Mucosa of rectum (tissue), 2 donors: ENCODE measurements around the gene RPS24.
"Not testable (repeated sequence)": the region's sequence is repeated elsewhere in the genome, so short reads cannot be mapped to it uniquely, and the experiment has no call there.

Experiments
- H3K27ac ChIP-seq, 2 donors: one replicate each; pipeline ENCODE4 v1.7.0; 2013; ENCODE audit warnings: inconsistent platforms in 2 of 2, low read depth in 2 of 2, low read length in 2 of 2
- H3K27me3 ChIP-seq, 2 donors: one replicate each; pipeline ENCODE4 v1.7.0; 2013; ENCODE audit warnings: low read length in 2 of 2; ENCODE audit not compliant: control insufficient read depth in 2 of 2, insufficient read depth in 2 of 2
- H3K36me3 ChIP-seq, 2 donors: one replicate each; pipeline ENCODE4 v1.7.0; 2013; ENCODE audit warnings: low read length in 2 of 2; ENCODE audit not compliant: control insufficient read depth in 2 of 2, insufficient read depth in 2 of 2
- H3K4me1 ChIP-seq, 2 donors: one replicate each; pipeline ENCODE4 v1.7.0; 2013; ENCODE audit warnings: low read length in 2 of 2, mild to moderate bottlenecking in 1 of 2; ENCODE audit not compliant: control insufficient read depth in 2 of 2, insufficient read depth in 2 of 2
- H3K4me3 ChIP-seq, 2 donors: one replicate each; pipeline ENCODE4 v1.7.0; 2013; ENCODE audit warnings: low read length in 2 of 2
- H3K9ac ChIP-seq, 2 donors: one replicate each; pipeline ENCODE4 v1.7.0; 2013; ENCODE audit warnings: low read length in 2 of 2, low read depth in 1 of 2, mild to moderate bottlenecking in 1 of 2
- H3K9me3 ChIP-seq, 2 donors: one replicate each; pipeline ENCODE4 v1.7.0; 2013; ENCODE audit warnings: low read length in 2 of 2; ENCODE audit not compliant: control insufficient read depth in 2 of 2
- donor health status: healthy.
- donor health status: Normal muscosa, but diverticular disease.

The RPS24 gene

DNA sequence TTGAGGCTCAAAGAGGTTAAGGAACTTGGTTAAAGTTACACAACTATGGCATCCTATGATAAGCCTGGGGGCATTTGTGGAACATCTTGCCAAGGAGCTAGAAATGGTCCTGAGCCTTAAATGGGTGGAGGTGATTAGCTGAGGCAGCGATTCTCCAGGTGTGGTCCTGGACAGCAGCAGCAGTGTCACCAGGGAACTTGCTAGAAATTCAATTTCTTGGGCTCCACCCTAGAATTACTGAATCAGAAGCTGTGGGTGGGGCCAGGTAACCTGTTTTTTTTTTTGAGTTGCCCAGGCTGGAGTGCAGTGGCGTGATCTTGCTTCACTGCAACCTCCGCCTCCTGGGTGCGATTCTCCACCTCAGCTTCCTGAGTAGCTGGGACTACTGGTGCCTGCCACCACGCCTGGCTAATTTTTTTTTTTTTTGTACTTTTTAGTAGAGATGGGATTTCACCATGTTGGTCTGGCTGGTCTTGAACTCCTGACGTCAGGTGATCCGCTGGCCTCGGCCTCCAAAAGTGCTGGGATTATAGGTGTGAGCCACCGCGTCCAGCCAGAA, 13.1 kb downstream of the RPS24 start:
- no peak overlapping the region for H3K4me3 ChIP-seq
- H3K27ac ChIP-seq, result no peak overlapping the region
- H3K9me3 ChIP-seq, result no peaks in the 10 kb centered on the region
- peaks cover under 1 to 6% of the 10 kb centered on the region in 2 donors for H3K36me3 ChIP-seq
- no peaks in the 10 kb centered on the region for H3K27me3 ChIP-seq
- H3K4me1 ChIP-seq, result no peaks in the 10 kb centered on the region
- no peak overlapping the region for H3K9ac ChIP-seq

DNA sequence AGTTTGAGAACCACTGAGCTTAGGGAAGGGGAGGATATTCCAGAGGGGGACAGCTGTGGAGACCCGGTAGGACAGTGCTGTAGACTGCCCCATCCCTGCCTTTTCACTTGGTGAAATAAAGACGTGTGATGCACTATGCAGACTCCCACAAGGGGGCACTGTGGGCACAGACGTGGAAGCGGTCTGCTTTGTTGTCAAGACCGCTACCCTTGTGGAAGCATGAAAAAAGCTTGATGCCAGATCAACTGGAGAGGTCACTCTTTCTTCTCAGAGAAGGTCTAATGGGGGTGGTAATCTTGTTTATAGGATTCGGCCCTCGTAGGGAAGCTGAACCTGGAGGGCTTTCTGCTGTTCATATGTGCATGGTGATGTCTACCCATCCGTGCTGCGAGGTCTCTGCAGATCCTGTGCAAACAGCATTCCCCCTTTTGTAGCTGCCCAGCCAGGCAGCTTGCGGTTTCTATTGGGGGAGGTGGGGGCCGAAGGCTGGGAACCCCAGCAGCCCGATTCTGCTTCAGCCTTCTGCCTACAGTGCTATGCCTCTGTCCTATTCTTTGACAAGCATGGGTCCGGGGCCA, 13.7 kb downstream of the RPS24 start:
- H3K27me3 ChIP-seq, result no peaks in the 10 kb centered on the region
- no peak overlapping the region for H3K27ac ChIP-seq
- no peak overlapping the region for H3K9ac ChIP-seq
- H3K9me3 ChIP-seq, result no peaks in the 10 kb centered on the region
- H3K36me3 ChIP-seq, result no peaks in the 10 kb centered on the region
- H3K4me3 ChIP-seq, result no peak overlapping the region
- no peaks in the 10 kb centered on the region for H3K4me1 ChIP-seq

DNA sequence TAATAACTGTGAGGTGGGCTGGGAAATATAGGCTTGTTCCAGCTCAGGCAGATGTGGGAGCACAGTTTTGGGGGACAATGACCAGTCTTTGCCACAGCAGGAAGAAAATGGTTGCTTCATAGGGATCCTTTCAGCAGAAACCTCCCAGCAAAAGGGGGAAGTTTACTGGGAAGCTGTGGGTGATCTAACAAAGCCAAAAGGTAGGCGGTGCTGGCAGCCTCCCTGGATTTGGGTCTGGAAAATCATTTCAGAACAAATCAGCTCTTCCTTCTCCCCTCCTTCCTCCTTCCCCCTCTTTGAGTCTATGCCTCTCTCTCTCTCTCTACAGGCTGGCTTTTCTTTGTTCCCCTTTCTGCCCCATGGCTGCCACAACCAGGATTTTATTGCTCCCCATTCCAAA, 16.2 kb downstream of the RPS24 start:
- Histone ChIP-seq H3K27me3 (no peaks in the 10 kb centered on the region), H3K9ac (no peak overlapping the region), H3K36me3 (no peaks in the 10 kb centered on the region), H3K4me3 (no peak overlapping the region), H3K4me1 (no peaks in the 10 kb centered on the region), H3K9me3 (no peaks in the 10 kb centered on the region), H3K27ac (no peak overlapping the region)

DNA sequence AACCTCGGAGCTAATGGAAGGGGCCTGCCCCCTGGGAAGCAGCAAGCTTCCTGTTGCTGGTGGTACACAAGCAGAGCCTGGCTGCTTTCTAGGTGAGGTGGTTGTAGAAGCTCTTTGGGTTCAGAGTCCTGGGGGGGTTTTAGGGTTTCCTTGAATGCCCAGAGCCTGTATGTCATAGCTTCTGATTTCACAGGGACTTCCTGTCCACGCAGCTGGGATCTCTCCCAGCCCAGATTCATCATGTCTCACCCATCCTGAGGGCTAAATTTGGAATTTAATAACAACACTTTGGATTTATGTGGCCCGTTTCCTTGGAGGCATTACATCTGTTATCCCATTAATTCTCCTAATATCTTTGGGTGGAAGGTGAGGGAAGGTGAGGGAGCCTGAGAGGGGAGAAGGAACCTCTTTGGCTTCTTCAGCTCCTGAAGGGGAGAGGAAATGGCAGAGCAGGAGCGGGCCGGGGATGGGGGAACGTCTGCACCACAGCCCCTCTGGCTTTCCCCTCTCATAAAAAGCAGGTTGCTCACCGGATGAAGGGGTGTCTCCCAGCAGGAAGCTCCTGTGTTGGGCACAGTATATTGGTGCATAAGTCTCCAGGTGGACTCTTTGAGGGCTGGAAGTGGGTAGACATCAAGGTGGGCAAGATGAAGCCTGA, 19.7 kb downstream of the RPS24 start:
- Histone ChIP-seq H3K9ac (no peak overlapping the region), H3K4me1 (no peaks in the 10 kb centered on the region), H3K27ac (no peak overlapping the region), H3K36me3 (no peaks in the 10 kb centered on the region), H3K9me3 (no peaks in the 10 kb centered on the region), H3K4me3 (no peak overlapping the region), H3K27me3 (no peaks in the 10 kb centered on the region)

DNA sequence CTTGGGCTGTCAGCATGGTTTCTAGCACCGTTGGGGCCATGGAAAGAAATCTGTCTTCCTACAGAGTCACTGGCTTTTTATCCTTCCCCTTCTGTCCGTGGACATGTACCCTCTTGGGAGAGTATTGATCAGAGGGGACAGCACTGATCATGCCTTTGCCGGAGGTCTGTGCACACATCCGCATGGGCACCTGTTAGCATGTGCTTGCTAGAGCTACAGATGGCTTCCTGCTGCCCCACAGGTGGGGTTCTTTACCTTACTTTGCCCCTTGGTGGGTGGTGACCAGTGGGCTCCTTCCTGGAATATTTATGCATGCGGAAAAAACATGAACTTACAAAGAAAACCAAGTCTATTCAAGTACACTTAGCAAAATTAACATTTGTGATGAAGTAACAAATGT, 24.9 kb downstream of the RPS24 start:
- Histone ChIP-seq H3K27ac (no peak overlapping the region), H3K4me3 (no peak overlapping the region), H3K4me1 (no peaks in the 10 kb centered on the region), H3K9me3 (no peaks in the 10 kb centered on the region), H3K27me3 (no peaks in the 10 kb centered on the region), H3K36me3 (no peaks in the 10 kb centered on the region), H3K9ac (no peak overlapping the region)

DNA sequence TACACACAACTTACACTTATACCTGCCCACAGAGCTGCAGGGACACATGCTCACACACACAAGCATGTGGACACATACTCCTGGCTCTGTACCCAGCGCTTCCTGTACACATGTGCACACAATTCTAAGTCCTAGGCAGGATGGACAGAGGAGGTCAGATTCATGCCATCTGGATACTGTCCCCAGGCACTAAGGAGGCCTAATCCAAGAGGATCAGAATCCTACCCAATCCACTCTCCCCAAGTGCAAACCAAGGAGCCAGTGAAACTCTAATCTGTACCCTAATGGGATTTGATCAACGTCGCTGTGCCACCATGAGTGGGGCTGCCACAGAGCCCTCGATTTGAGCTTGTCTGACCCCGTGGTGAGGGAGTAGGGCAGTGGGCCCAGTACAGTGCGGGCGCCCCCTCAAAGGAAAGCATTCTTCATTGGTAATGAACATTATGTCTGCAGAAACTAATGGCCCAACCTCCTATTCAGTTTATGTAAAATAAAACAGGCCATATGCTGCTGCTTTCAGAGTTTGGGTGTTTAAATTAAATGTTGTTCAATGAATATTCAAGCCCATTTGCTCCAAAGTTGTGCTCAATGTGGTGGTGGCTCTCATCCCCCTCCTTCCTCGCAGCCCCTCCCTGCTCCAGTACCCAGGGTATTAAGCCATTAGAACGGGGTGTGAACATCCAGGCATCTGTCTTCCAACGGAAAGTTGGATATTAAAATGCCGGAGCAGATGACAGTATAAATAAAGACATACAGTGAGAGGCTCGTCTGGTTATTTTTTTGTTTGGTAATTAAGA, 26.4 kb downstream of the RPS24 start:
- Histone ChIP-seq H3K27ac (no peak overlapping the region), H3K9me3 (no peaks in the 10 kb centered on the region), H3K4me3 (no peak overlapping the region), H3K9ac (no peak overlapping the region), H3K27me3 (no peaks in the 10 kb centered on the region), H3K4me1 (no peaks in the 10 kb centered on the region), H3K36me3 (no peaks in the 10 kb centered on the region)

DNA sequence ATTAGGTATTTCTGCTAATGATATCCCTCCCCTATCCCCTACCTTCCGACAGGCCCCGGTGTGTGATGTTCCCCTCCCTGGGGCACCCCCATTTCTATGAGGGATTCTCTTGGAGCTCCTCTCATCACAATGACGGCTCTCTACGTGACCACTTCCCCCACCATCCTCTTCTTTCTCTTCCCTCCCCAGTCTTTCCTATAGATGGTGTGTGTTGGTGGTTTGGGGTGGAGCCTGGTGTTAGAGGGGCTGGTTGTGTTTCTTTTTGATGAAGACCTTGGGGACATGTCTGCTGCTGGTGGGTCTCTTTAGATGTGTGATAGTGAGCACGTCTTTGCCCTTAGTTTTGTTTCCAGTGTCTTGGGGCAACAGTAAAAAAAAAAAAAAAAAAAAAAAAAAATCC, 28.6 kb downstream of the RPS24 start:
- Histone ChIP-seq H3K27ac (no peak overlapping the region), H3K9me3 (no peaks in the 10 kb centered on the region), H3K27me3 (no peaks in the 10 kb centered on the region), H3K4me1 (peaks cover 0 to 4% of the 10 kb centered on the region in 2 donors), H3K4me3 (no peak overlapping the region), H3K9ac (no peak overlapping the region), H3K36me3 (no peaks in the 10 kb centered on the region)

DNA sequence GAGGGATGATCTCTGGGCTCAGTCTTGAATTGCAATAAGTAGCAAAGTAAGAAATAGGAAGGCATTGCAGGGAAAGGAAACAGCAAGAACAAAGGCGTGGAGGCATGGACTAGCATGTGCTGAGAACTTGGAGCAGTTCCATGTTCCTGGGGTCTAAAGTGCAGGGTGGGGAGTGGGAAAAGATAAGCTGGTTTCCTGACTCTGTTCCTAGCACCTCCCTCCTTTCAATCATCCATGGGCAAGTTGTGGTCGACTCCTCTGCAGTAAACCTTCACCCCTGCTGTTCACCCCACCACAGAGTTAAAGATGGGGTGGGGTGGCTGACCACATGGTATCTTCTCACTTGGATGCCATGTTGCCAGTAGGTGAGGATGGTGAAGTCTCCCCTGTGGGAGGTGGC, 29.6 kb downstream of the RPS24 start:
- no peak overlapping the region for H3K9ac ChIP-seq
- H3K4me1 ChIP-seq, result peaks cover 0 to 4% of the 10 kb centered on the region in 2 donors
- no peaks in the 10 kb centered on the region for H3K27me3 ChIP-seq
- H3K36me3 ChIP-seq, result no peaks in the 10 kb centered on the region
- no peaks in the 10 kb centered on the region for H3K9me3 ChIP-seq
- no peak overlapping the region for H3K4me3 ChIP-seq
- no peak overlapping the region for H3K27ac ChIP-seq

DNA sequence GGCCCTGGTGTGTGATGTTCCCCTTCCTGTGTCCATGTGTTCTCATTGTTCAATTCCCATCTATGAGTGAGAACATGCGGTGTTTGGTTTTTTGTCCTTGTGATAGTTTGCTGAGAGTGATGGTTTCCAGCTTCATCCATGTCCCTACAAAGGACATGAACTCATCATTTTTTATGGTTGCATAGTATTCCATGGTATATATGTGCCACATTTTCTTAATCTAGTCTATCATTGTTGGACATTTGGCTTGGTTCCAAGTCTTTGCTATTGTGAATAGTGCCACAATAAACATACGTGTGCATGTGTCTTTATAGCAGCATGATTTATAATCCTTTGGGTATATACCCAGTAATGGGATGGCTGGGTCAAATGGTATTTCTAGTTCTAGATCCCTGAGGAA, 31.3 kb downstream of the RPS24 start:
- H3K36me3 ChIP-seq, H3K27ac ChIP-seq, H3K9ac ChIP-seq, H3K4me1 ChIP-seq, H3K4me3 ChIP-seq, H3K9me3 ChIP-seq, H3K27me3 ChIP-seq: not testable (repeated sequence)

DNA sequence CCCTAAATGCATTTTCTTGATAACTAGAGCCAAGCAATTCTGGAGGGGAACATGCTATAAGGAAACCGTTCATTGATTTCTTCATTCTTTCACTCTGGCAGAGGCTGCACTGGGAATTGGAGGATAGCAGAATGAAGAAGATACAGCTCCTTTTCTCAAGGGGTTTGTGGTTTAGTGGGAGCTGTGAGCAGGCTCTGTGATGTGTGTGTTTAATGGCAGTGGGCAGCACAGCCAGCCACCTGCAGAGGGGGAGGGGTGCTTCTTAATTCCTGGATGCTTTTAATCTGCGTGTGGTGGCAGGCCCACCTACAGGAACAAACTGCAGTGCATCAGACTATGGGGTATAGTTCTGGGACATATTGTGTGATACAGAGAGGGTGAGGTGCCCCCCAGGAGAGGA, 31.9 kb downstream of the RPS24 start:
- no peaks in the 10 kb centered on the region for H3K27me3 ChIP-seq
- no peak overlapping the region for H3K9ac ChIP-seq
- no peaks in the 10 kb centered on the region for H3K36me3 ChIP-seq
- H3K4me1 ChIP-seq, result peaks cover 0 to 4% of the 10 kb centered on the region in 2 donors
- no peak overlapping the region for H3K27ac ChIP-seq
- H3K4me3 ChIP-seq, result no peak overlapping the region
- no peaks in the 10 kb centered on the region for H3K9me3 ChIP-seq
